ENCODE data around the gene GPATCH2.

DNA sequence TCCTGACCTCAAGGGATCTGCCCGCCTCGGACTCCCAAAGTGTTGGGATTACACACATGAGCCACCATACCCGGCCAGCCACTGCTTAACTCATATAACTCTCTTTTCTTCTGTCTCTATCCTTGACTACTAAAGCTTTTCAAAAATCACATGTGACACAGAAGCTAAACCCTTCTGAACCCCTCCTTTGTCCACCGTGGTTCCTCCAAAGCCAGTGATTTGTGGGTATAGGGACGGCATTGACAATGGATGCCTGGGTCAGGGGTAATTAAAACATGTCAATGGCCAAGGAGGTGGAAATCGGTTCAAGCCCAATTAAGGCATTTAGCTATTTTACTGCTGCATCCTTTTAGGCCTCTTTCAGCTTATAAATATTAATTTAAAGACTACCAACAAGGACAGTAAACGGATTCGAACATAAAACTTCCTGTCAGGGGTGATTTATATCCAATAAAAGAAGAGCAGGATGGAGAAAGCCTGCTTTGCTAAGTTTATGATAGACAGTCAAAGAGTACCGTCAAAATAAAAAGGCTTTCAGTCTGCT, 242.3 kb downstream of the GPATCH2 start:
- TF ChIP-seq, protein P1, sequence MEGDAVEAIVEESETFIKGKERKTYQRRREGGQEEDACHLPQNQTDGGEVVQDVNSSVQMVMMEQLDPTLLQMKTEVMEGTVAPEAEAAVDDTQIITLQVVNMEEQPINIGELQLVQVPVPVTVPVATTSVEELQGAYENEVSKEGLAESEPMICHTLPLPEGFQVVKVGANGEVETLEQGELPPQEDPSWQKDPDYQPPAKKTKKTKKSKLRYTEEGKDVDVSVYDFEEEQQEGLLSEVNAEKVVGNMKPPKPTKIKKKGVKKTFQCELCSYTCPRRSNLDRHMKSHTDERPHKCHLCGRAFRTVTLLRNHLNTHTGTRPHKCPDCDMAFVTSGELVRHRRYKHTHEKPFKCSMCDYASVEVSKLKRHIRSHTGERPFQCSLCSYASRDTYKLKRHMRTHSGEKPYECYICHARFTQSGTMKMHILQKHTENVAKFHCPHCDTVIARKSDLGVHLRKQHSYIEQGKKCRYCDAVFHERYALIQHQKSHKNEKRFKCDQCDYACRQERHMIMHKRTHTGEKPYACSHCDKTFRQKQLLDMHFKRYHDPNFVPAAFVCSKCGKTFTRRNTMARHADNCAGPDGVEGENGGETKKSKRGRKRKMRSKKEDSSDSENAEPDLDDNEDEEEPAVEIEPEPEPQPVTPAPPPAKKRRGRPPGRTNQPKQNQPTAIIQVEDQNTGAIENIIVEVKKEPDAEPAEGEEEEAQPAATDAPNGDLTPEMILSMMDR (IDR thresholded peaks at IDR 0.05): no peak
- TF ChIP-seq ZFX (IDR thresholded peaks at IDR 0.05; ENCODE audit: borderline replicate concordance): no peak

Data from 22Rv1 (cell line).